IPS-18a (cell line): Measurements from ENCODE around the gene APH1A.
A peak's percentile ranks its signal among the peaks of the same experiment; 100 is the strongest.

Experiments
- H3K27ac ChIP-seq: one replicate; pipeline ENCODE4 v1.5.1; 2013; ENCODE audit warnings: low read length
- H3K27me3 ChIP-seq: one replicate; pipeline ENCODE4 v1.6.1; 2013; ENCODE audit warnings: mild to moderate bottlenecking, low read length; ENCODE audit not compliant: control insufficient read depth, insufficient read depth
- H3K36me3 ChIP-seq: one replicate; pipeline ENCODE4 v1.6.1; 2013; ENCODE audit warnings: low read depth, low read length; ENCODE audit not compliant: control insufficient read depth
- H3K4me1 ChIP-seq: one replicate; pipeline ENCODE4 v1.6.1; 2013; ENCODE audit warnings: low read depth, low read length; ENCODE audit not compliant: control insufficient read depth
- H3K4me3 ChIP-seq: one replicate; pipeline ENCODE4 v1.5.1; 2013; ENCODE audit warnings: low read length
- H3K9ac ChIP-seq: one replicate; pipeline ENCODE4 v1.6.1; 2013; ENCODE audit warnings: mild to moderate bottlenecking, low read length, moderate library complexity
- H3K9me3 ChIP-seq: one replicate; pipeline ENCODE4 v1.6.1; 2013; ENCODE audit warnings: low read depth, low read length; ENCODE audit not compliant: control insufficient read depth

Gene APH1A

GRCh38 chr1:150263549-150263948, 5.3 kb downstream of the APH1A start:
- H3K4me3 ChIP-seq, result no peak overlapping the region
- H3K36me3 ChIP-seq, result peaks cover 50% of the 10 kb centered on the region
- no peaks in the 10 kb centered on the region for H3K27me3 ChIP-seq
- H3K9ac ChIP-seq, result no peak overlapping the region
- H3K4me1 ChIP-seq, result peaks cover 6% of the 10 kb centered on the region
- no peaks in the 10 kb centered on the region for H3K9me3 ChIP-seq
- no peak overlapping the region for H3K27ac ChIP-seq

- no peaks in the 10 kb centered on the region for H3K27me3 ChIP-seq
- H3K27ac ChIP-seq, result no peak overlapping the region
- H3K9ac ChIP-seq, result no peak overlapping the region
- peaks cover 6% of the 10 kb centered on the region for H3K4me1 ChIP-seq
- H3K36me3 ChIP-seq, result peaks cover 50% of the 10 kb centered on the region
- H3K9me3 ChIP-seq, result no peaks in the 10 kb centered on the region
- no peak overlapping the region for H3K4me3 ChIP-seq
These were observed 6.2 kb downstream of the APH1A start for GRCh38 chr1:150262388-150263320.

- Histone ChIP-seq H3K27ac (no peak overlapping the region), H3K4me1 (peaks cover 15% of the 10 kb centered on the region), H3K9ac (no peak overlapping the region), H3K4me3 (no peak overlapping the region), H3K27me3 (no peaks in the 10 kb centered on the region), H3K36me3 (peaks cover 43% of the 10 kb centered on the region), H3K9me3 (no peaks in the 10 kb centered on the region)
These were observed 7.4 kb downstream of the APH1A start for GRCh38 chr1:150261367-150261766.

DNA sequence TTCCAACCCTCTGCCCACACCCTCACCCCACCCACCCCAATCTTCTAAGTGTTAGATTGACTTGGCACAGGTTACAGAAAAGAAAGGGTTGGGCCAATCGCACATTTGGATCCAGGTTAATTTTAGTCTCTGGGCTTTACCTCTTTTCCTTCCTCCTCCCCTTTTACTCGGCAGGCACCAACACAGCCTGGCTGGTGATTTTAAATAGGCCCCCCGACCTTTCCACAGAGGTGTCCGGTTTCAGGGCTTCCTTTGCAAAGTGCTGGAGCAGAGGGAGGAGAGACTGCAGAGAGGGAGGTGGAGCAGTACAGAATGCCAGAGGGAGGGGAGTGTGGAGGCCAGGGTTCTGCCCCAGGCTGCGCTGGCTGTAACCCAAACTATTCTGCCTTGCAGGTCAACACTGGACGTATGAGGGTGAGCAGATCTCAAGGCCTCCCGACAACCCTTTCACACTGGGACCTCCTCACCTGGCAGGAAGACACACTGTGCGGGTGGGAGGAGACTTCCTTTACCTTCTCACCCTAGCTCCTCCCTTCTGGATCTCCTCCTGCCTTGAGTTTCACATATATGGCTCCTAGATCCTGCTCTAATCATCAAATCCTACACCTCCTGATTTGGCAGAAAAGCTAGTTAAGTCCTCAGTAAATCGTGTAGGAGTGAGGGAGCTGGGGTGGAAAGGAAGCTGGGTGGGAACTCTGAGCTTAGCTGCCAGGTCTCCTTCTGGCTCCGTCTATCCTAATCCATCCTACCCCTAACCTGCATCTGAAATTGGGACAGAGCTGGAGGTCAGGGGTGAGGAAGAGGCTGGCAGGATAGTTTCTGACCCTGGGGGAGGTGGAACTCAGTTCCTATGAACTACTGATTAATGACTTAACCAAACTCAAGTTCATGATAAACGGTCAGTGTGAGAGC, 8.8 kb downstream of the APH1A start:
- Histone ChIP-seq H3K27ac (no peak overlapping the region), H3K27me3 (no peaks in the 10 kb centered on the region), H3K4me3 (peak overlapping the region; percentile 75), H3K9me3 (no peaks in the 10 kb centered on the region), H3K9ac (no peak overlapping the region), H3K36me3 (peaks cover 30% of the 10 kb centered on the region), H3K4me1 (peaks cover 24% of the 10 kb centered on the region)

DNA sequence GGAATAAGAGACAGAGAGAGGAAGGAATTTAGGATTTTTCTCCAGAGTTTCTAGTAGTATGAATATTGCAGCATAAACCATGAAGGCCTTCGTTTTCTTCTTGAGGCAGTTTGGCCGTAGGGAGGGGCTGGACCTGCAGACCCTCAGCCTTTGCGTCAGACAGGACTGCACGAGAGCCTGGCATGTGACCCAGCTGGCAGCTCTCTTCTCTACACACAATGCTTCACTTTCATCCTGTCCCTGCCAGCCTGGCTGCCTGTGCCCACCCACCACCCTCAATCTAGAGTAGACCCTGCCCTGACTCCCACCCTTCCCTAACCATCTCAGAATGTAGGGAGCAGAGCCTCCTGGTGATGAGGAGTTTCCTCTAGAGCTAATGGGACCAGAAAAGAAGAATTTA, 9.6 kb downstream of the APH1A start:
- Histone ChIP-seq H3K9ac (peak overlapping the region; percentile 85), H3K4me1 (peaks cover 24% of the 10 kb centered on the region), H3K27ac (no peak overlapping the region), H3K4me3 (peak overlapping the region; percentile 75), H3K36me3 (peaks cover 22% of the 10 kb centered on the region), H3K9me3 (no peaks in the 10 kb centered on the region), H3K27me3 (no peaks in the 10 kb centered on the region)

GRCh38 chr1:150257624-150258585, 10.9 kb downstream of the APH1A start, which contains the start of gene CA14:
Gene CA14 (plus strand): TSS chr1:150257774. CDS start chr1:150258129, 355 bp downstream.
- H3K36me3 ChIP-seq, result peaks cover 16% of the 10 kb centered on the region
- peak within 1 kb of the TSS; percentile 94 for H3K27ac ChIP-seq
- peak within 1 kb of the TSS; percentile 75 for H3K4me3 ChIP-seq
- H3K27me3 ChIP-seq, result no peaks in the 10 kb centered on the region
- no peaks in the 10 kb centered on the region for H3K9me3 ChIP-seq
- H3K4me1 ChIP-seq, result peaks cover 24% of the 10 kb centered on the region
- peak within 1 kb of the TSS; percentile 85 for H3K9ac ChIP-seq

DNA sequence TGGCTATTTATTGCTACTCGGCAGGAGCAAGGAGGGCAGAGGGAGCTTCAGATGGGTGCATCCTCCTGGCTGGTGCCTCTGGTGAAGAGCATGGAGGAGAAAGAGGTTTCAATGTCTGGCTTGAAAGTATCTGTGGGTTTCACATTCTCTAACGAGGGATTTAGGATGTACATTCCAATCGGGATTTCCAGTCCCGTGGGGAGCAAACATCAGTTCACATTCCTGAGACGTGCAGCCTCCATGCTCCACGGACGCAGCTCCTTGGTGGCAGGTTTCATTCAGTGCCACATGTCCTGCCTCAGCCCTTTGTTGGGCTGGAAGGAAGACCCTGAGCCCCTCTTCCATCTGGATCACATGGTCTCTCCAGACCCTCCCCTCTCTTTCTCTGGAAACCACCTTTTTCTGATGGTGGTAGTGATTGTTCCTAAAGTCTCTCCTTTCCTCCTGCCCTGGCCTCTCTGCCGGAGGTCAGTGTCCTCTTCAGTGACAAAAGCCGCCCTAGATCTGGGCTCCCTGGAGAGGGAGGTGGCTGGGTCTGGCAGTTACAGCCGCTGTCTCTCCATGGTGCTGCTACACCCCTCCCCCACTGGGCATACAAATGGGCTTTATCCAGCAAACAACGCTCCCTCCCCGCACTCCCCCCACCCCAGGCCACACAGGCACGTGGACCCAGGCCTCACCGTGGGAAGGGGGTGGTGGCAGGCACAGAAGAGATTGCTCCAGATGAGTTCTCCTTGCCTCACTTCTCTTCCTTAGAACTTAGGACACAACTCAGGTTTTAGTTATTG, 12.1 kb downstream of the APH1A start:
- Histone ChIP-seq H3K4me1 (peaks cover 24% of the 10 kb centered on the region), H3K4me3 (peak overlapping the region; percentile 75), H3K9ac (peak overlapping the region; percentile 85), H3K27me3 (no peaks in the 10 kb centered on the region), H3K27ac (peak overlapping the region; percentile 94), H3K9me3 (no peaks in the 10 kb centered on the region), H3K36me3 (peaks cover 6% of the 10 kb centered on the region)

DNA sequence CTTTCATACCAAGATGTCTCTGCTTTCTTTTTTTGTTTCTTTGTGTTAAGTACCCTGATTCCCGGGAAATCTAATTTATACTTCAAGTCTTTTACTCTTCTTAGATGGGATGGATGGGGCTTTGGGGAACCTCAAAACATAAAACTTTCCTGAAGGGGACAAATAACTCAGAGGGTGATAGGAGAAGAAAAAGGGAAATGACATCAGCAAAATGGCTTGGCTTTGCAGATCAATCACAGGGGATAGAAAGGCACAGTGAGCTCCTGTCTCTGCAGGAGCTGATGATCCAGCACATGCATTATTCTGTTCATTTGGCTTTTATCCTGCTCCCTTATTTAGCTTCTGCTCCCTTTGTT, 12.6 kb downstream of the APH1A start:
- H3K4me3 ChIP-seq, result peak overlapping the region; percentile 75
- peaks cover 2% of the 10 kb centered on the region for H3K36me3 ChIP-seq
- peak overlapping the region; percentile 94 for H3K27ac ChIP-seq

GRCh38 chr1:150249936-150250335, 18.9 kb downstream of the APH1A start:
- Histone ChIP-seq H3K9me3 (no peaks in the 10 kb centered on the region), H3K4me1 (no peaks in the 10 kb centered on the region), H3K36me3 (no peaks in the 10 kb centered on the region), H3K27me3 (no peaks in the 10 kb centered on the region), H3K9ac (no peak overlapping the region), H3K4me3 (no peak overlapping the region), H3K27ac (no peak overlapping the region)

More for the DNA sequence above, 12.6 kb downstream of the APH1A start:
- H3K4me1 ChIP-seq, result peaks cover 24% of the 10 kb centered on the region
- no peaks in the 10 kb centered on the region for H3K27me3 ChIP-seq
- no peaks in the 10 kb centered on the region for H3K9me3 ChIP-seq
- peak overlapping the region; percentile 85 for H3K9ac ChIP-seq

DNA sequence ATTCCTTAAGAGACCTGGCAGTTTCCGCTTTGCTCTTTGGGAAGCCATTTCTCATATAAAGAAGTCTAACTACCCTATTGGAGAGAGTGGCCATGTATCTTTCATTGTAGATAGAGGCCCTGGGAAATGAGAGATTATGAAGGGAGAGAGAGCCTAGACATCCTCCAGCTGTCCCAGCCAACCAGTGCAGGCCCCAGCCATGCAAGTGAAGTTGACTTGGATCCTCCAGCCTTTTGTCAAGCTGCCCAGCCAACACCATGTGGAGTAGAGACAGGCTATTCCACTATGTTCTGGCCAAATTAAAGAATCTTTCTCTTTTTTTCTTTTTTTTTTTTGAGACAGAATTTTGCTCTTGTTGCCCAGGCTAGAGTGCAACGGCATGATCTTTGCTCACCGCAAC, 25.8 kb downstream of the APH1A start:
- Histone ChIP-seq H3K4me3 (no peak overlapping the region), H3K27ac (no peak overlapping the region), H3K27me3 (no peaks in the 10 kb centered on the region), H3K9ac (no peak overlapping the region), H3K9me3 (no peaks in the 10 kb centered on the region), H3K4me1 (no peaks in the 10 kb centered on the region), H3K36me3 (no peaks in the 10 kb centered on the region)
